ENCODE measurements around the gene ZYG11A. TPM values are rescaled to one million over a fixed set of nuclear protein-coding genes. Genes with fewer than 3 reads are reported as not detected.

The ZYG11A gene
- total RNA-seq, 4 donors from 2014 or later: not detected

DNA sequence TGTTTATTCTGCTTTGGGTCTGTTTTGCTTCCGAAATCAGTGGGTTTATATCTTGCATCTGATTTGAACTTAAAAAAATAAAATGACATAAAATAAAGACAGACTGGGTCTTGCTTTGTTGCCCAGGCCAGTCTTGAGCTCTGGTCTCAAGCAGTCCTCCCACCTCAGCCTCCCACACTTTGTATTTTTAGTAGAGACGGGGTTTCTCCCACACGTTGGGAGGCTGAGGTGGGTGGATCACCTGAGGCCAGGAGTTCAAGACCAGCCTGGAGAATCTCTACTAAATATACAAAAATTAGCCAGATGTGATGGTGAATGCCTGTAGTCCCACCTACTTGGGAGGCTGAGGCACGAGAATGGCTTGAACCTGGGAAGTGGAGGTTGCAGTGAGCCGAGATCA, 5.9 kb downstream of the ZYG11A start:
- peaks cover 0 to 54% of the 10 kb centered on the region in 2 donors for H3K27me3 ChIP-seq
- H3K36me3 ChIP-seq: no peaks in the 10 kb centered on the region
- peaks cover 0 to under 1% (median under 1%) of the 10 kb centered on the region in 4 donors for H3K4me1 ChIP-seq
- TF ChIP-seq POLR2A (IDR thresholded peaks at IDR 0.05) (no peak), EP300 (IDR thresholded peaks at IDR 0.05) (no peak)
- TF ChIP-seq, protein P1, sequence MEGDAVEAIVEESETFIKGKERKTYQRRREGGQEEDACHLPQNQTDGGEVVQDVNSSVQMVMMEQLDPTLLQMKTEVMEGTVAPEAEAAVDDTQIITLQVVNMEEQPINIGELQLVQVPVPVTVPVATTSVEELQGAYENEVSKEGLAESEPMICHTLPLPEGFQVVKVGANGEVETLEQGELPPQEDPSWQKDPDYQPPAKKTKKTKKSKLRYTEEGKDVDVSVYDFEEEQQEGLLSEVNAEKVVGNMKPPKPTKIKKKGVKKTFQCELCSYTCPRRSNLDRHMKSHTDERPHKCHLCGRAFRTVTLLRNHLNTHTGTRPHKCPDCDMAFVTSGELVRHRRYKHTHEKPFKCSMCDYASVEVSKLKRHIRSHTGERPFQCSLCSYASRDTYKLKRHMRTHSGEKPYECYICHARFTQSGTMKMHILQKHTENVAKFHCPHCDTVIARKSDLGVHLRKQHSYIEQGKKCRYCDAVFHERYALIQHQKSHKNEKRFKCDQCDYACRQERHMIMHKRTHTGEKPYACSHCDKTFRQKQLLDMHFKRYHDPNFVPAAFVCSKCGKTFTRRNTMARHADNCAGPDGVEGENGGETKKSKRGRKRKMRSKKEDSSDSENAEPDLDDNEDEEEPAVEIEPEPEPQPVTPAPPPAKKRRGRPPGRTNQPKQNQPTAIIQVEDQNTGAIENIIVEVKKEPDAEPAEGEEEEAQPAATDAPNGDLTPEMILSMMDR (IDR thresholded peaks at IDR 0.05): no peak
- DNase-seq (ENCODE audit: low spot score in 2 of 2): no peak
- no peak overlapping the region for H3K4me3 ChIP-seq
- WGBS, 2 donors: 78 to 88% methylated on average over 5 of the region's 5 CpGs
- no peaks in the 10 kb centered on the region for H3K9me3 ChIP-seq
- H3K27ac ChIP-seq: no peak overlapping the region

DNA sequence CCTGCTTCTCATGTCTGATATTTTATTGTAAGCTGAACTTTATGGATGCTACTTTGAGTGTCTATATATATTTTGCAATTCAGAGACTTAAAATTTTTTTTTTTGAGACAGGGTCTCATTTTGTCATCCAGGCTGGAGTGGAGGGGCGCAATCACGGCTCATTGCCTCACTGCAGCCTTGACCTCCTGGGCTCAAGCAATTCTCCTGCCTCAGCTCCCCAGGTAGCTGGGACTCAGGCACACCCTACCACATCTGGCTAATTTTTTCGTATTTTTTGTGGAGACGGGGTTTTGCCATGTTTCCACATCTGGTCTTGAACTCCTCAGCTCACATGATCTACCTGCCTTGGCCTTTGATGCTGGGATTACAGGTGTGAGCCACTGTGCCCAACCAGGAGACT, 8.4 kb downstream of the ZYG11A start:
- Histone ChIP-seq H3K27me3 (peaks cover 0 to 28% of the 10 kb centered on the region in 2 donors), H3K4me1 (no peaks in the 10 kb centered on the region), H3K9me3 (no peaks in the 10 kb centered on the region), H3K27ac (no peak overlapping the region), H3K4me3 (no peak overlapping the region), H3K36me3 (no peaks in the 10 kb centered on the region)
- WGBS, 2 donors: 80 to 92% methylated on average over 4 of the region's 4 CpGs
- DNase-seq (ENCODE audit: low spot score in 2 of 2): no peak
- no peak for TF ChIP-seq EP300 (IDR thresholded peaks at IDR 0.05)
- TF ChIP-seq, protein P1 (IDR thresholded peaks at IDR 0.05): no peak
- TF ChIP-seq POLR2A (IDR thresholded peaks at IDR 0.05): no peak

DNA sequence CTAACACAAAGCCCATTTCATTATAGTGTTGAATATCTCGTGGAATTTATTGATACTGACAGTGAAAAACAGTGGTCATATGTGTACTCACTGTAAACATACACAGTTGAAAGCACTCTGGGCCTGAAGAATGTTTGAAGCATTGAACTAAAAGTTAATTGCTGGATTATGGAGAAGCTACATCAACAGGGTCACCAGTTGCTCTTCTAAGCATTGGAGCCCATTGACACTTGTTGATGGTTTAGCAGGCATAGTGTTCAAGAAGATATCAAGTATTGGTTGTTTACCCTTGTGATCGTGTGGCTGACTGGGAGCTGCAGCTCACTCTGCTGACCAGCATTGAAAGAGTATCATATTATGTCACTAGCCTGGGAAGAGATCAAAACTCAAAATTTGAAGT, 10.3 kb downstream of the ZYG11A start:
- DNase-seq (ENCODE audit: low spot score in 2 of 2): no peak
- Histone ChIP-seq H3K27me3 (peaks cover 0 to 12% of the 10 kb centered on the region in 2 donors), H3K4me1 (no peaks in the 10 kb centered on the region), H3K9me3 (no peaks in the 10 kb centered on the region), H3K4me3 (no peak overlapping the region), H3K36me3 (no peaks in the 10 kb centered on the region), H3K27ac (no peak overlapping the region)
- 79 to 82% methylated on average over 2 of the region's 2 CpGs for WGBS, 2 donors
- TF ChIP-seq POLR2A (IDR thresholded peaks at IDR 0.05) (no peak), EP300 (IDR thresholded peaks at IDR 0.05) (no peak)
- TF ChIP-seq, protein P1 (IDR thresholded peaks at IDR 0.05): no peak

DNA sequence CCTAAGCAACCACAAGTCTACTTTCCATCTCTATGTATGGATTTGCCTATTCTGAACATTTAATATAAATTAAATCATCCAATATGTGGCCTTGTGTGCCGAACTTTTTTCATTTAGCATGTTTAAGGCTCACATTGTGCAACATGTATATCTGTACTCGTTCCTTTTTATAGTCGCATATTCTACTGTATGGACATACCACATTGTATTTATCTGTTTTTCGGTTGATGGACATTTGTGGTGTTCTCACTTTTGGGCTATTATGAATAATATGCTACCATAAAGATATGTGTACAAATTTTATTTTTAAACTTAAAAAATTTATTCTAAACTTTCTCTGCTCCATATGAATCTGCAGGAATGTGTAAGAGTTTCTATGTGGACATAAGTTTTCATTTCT, 13.0 kb downstream of the ZYG11A start:
- 93 to 95% methylated on average over 4 of the region's 4 CpGs for WGBS, 2 donors
- Histone ChIP-seq H3K4me3 (no peak overlapping the region), H3K27me3 (peaks cover 0 to 7% of the 10 kb centered on the region in 2 donors), H3K36me3 (no peaks in the 10 kb centered on the region), H3K9me3 (no peaks in the 10 kb centered on the region), H3K4me1 (no peaks in the 10 kb centered on the region), H3K27ac (no peak overlapping the region)
- no peak for TF ChIP-seq EP300 (IDR thresholded peaks at IDR 0.05)
- DNase-seq (ENCODE audit: low spot score in 2 of 2): no peak

DNA sequence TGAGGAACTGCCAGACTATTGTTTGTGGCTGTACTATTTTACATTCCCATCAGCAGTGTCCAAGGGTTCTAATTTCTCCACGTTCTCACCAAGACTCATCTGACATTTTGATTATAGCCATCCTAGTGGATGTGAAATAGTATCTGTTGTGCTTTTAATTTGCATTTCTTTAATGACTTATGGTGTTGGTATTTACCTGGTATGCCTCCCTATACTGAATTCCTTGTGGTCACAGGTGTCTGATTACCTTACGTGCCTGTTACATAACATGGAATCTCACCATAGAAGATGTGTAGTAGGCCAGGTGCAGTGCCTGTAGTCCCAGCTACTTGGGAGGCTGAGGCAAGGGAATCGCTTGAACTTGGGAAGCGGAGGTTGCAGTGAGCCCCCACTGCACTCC, 13.5 kb downstream of the ZYG11A start:
- WGBS, 2 donors: 92 to 94% methylated on average over 4 of the region's 4 CpGs
- TF ChIP-seq EP300 (IDR thresholded peaks at IDR 0.05) (no peak), POLR2A (IDR thresholded peaks at IDR 0.05) (no peak)
- TF ChIP-seq, protein P1 (IDR thresholded peaks at IDR 0.05): no peak
- Histone ChIP-seq H3K4me1 (no peaks in the 10 kb centered on the region), H3K4me3 (no peak overlapping the region), H3K36me3 (no peaks in the 10 kb centered on the region), H3K27ac (no peak overlapping the region), H3K9me3 (no peaks in the 10 kb centered on the region), H3K27me3 (peaks cover 0 to 7% of the 10 kb centered on the region in 2 donors)
- DNase-seq (ENCODE audit: low spot score in 2 of 2): no peak

DNA sequence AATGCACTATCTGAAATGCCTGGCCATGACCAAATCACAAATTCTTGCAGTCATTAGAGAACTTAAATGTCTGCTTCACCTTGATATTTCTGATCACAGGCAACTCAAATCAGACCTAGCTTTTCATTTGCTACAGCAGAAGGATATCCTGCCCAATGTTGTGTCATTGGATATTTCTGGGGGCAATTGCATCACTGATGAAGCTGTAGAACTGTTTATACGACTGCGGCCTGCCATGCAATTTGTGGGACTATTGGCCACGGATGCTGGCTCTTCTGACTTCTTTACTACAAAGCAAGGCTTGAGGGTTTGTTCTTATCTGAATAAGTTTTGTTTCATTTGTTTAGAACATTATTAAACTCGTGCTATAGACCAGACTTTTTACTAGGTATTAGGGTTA, 14.9 kb downstream of the ZYG11A start:
- 81 to 84% methylated on average over 4 of the region's 4 CpGs for WGBS, 2 donors

More for the DNA sequence above, 14.9 kb downstream of the ZYG11A start:
- Histone ChIP-seq H3K4me1 (no peaks in the 10 kb centered on the region), H3K4me3 (no peak overlapping the region), H3K27me3 (no peaks in the 10 kb centered on the region), H3K27ac (no peak overlapping the region), H3K36me3 (no peaks in the 10 kb centered on the region), H3K9me3 (no peaks in the 10 kb centered on the region)
- TF ChIP-seq EP300 (IDR thresholded peaks at IDR 0.05) (no peak), POLR2A (IDR thresholded peaks at IDR 0.05) (no peak)
- TF ChIP-seq, protein P1 (IDR thresholded peaks at IDR 0.05): no peak
- no peak for DNase-seq (ENCODE audit: low spot score in 2 of 2)
